ENCODE measurements around the gene EIF3J.
"Not testable (repeated sequence)": the region's sequence is repeated elsewhere in the genome, so short reads cannot be mapped to it uniquely, and the experiment has no call there.

The EIF3J gene

DNA sequence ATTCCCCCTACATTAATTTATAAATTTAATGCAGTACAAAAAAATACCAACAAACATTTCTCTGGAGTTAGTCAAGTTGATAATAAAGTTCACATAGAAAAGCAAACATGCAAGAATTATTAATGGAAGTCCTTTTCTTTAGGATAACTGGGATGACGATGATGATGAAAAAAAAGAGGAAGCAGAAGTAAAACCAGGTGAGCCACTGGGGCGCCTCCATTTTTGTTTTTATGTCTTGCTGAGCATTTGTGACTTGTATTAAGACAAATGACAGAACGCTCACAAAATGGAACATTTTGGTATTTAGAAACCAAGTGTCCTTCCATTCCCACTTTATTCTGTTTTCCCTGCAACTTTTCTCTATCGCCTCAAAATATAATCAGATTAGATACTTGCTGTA, 13.8 kb downstream of the EIF3J start:
- no peak for TF ChIP-seq CTCF (conservative IDR thresholded peaks at IDR 0.05; ENCODE audit: low read length)
- no peak for TF ChIP-seq EZH2phosphoT487 (IDR thresholded peaks at IDR 0.05; ENCODE audit: borderline replicate concordance)
- no peaks in the 10 kb centered on the region for H3K9me3 ChIP-seq (ENCODE audit: insufficient read depth, low read depth, low read length)
- H3K9ac ChIP-seq (ENCODE audit: low read depth, low read length, poor library complexity, severe bottlenecking) = no peak overlapping the region
- H3K4me1 ChIP-seq (ENCODE audit: insufficient read depth, low read length, poor library complexity, severe bottlenecking) = peaks cover 19% of the 10 kb centered on the region
- H4K20me1 ChIP-seq (ENCODE audit: insufficient read depth, low read length, poor library complexity, severe bottlenecking) = peaks cover 15% of the 10 kb centered on the region
- H3K27me3 ChIP-seq (ENCODE audit: insufficient read depth, low read length, poor library complexity, severe bottlenecking) = no peaks in the 10 kb centered on the region
- peaks cover 43% of the 10 kb centered on the region for H3K79me2 ChIP-seq (ENCODE audit: insufficient read depth, low read length)
- no peak overlapping the region for H3K4me2 ChIP-seq (ENCODE audit: low read depth, low read length, poor library complexity, severe bottlenecking)
- H2AFZ ChIP-seq (ENCODE audit: low read length) = no peak overlapping the region
- H3F3A ChIP-seq (ENCODE audit: low read depth) = no peaks in the 10 kb centered on the region
- no peaks in the 10 kb centered on the region for H3K9me2 ChIP-seq (replicated peaks; ENCODE audit: low read depth, low read length)
- H3K36me3 ChIP-seq (ENCODE audit: insufficient read depth, low read length) = peaks cover 54% of the 10 kb centered on the region
- no peak overlapping the region for H3K4me3 ChIP-seq (ENCODE audit: low read length, poor library complexity, severe bottlenecking)

- Histone ChIP-seq H3F3A (ENCODE audit: low read depth) (no peaks in the 10 kb centered on the region), H3K4me3 (ENCODE audit: low read length, poor library complexity, severe bottlenecking) (no peak overlapping the region), H3K36me3 (ENCODE audit: insufficient read depth, low read length) (peaks cover 89% of the 10 kb centered on the region), H3K4me2 (ENCODE audit: low read depth, low read length, poor library complexity, severe bottlenecking) (no peak overlapping the region), H3K4me1 (ENCODE audit: insufficient read depth, low read length, poor library complexity, severe bottlenecking) (peaks cover 11% of the 10 kb centered on the region), H3K9ac (ENCODE audit: low read depth, low read length, poor library complexity, severe bottlenecking) (no peak overlapping the region), H2AFZ (ENCODE audit: low read length) (no peak overlapping the region), H4K20me1 (ENCODE audit: insufficient read depth, low read length, poor library complexity, severe bottlenecking) (no peaks in the 10 kb centered on the region), H3K9me2 (replicated peaks; ENCODE audit: low read depth, low read length) (no peaks in the 10 kb centered on the region), H3K79me2 (ENCODE audit: insufficient read depth, low read length) (peaks cover 2% of the 10 kb centered on the region; the same call in 1 of the 2 replicates), H3K9me3 (ENCODE audit: insufficient read depth, low read depth, low read length) (no peaks in the 10 kb centered on the region), H3K27me3 (ENCODE audit: insufficient read depth, low read length, poor library complexity, severe bottlenecking) (no peaks in the 10 kb centered on the region)
- TF ChIP-seq EZH2phosphoT487 (IDR thresholded peaks at IDR 0.05; ENCODE audit: borderline replicate concordance) = no peak
- TF ChIP-seq CTCF (conservative IDR thresholded peaks at IDR 0.05; ENCODE audit: low read length) = no peak
These were observed 18.2 kb downstream of the EIF3J start for GRCh38 chr15:44554934-44555723.

DNA sequence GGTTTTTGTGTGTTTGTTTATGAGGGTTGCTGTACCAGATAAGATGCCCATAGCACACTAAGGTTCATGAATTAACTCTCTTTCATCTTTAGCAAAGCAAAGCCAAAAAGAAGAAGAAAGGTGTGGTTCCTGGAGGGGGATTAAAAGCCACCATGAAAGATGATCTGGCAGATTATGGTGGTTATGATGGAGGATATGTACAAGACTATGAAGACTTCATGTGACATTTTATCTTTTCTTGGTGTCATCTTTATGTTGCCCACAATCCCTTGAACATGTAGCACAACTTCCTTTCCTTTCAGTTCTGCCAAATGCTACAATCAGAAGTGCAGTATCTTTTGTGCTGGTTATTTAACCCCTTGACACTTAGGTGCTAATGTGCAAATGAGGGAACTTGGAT, 24.0 kb downstream of the EIF3J start:
- not testable (repeated sequence) for H3K4me1 ChIP-seq (ENCODE audit: insufficient read depth, low read length, poor library complexity, severe bottlenecking); H3K9me3 ChIP-seq (ENCODE audit: insufficient read depth, low read depth, low read length); H3K27me3 ChIP-seq (ENCODE audit: insufficient read depth, low read length, poor library complexity, severe bottlenecking); H2AFZ ChIP-seq (ENCODE audit: low read length); H3K9me2 ChIP-seq (replicated peaks; ENCODE audit: low read depth, low read length); H3K9ac ChIP-seq (ENCODE audit: low read depth, low read length, poor library complexity, severe bottlenecking); H3F3A ChIP-seq (ENCODE audit: low read depth); H3K4me3 ChIP-seq (ENCODE audit: low read length, poor library complexity, severe bottlenecking); H4K20me1 ChIP-seq (ENCODE audit: insufficient read depth, low read length, poor library complexity, severe bottlenecking); H3K79me2 ChIP-seq (ENCODE audit: insufficient read depth, low read length); H3K4me2 ChIP-seq (ENCODE audit: low read depth, low read length, poor library complexity, severe bottlenecking)
- peaks cover 97% of the 10 kb centered on the region for H3K36me3 ChIP-seq (ENCODE audit: insufficient read depth, low read length)

Data from Loucy (cell line).